LHCN-M2 (cell line): ENCODE results near the gene TMEM239. TPM values are rescaled to one million over a fixed set of nuclear protein-coding genes. Genes with fewer than 3 reads are reported as not detected.
A peak's percentile ranks its signal among the peaks of the same experiment; 100 is the strongest.

Experiments
- DNase-seq: peaks from one replicate; pipeline ENCODE4 v3.0.0-alpha.2; 2012; ENCODE audit warnings: low read depth
- total RNA-seq: library from RNA; depleted of rRNA; stranded (reverse); fragments of >200 nt; gene quantifications from 2 replicates; pipeline ENCODE4 v1.2.3, GENCODE V29; 2014; rRNA removed

TMEM239 gene
- total RNA-seq, 1 experiment from 2014 or later: not detected

- no peak for DNase-seq
Measured at GRCh38 chr20:2846698-2847097, 30.5 kb downstream of the TMEM239 start.

- DNase-seq: no peak
Measured at GRCh38 chr20:2847802-2848201, 31.6 kb downstream of the TMEM239 start.

GRCh38 chr20:2849529-2849928 lies 33.4 kb downstream of the TMEM239 start:
- DNase-seq: no peak

GRCh38 chr20:2851086-2851485 lies 34.9 kb downstream of the TMEM239 start:
- DNase-seq: no peak

- DNase-seq: no peak
Measured at GRCh38 chr20:2858591-2858990, 42.4 kb downstream of the TMEM239 start.

GRCh38 chr20:2859330-2860121 lies 43.4 kb downstream of the TMEM239 start:
- peak; percentile 78 for DNase-seq

- DNase-seq: no peak
Measured at GRCh38 chr20:2864626-2865025, 48.5 kb downstream of the TMEM239 start.

- DNase-seq: no peak
Measured at GRCh38 chr20:2865101-2865500, 48.9 kb downstream of the TMEM239 start.

GRCh38 chr20:2865630-2866029 lies 49.5 kb downstream of the TMEM239 start:
- no peak for DNase-seq

- DNase-seq: no peak
Measured at GRCh38 chr20:2866236-2866635, 50.1 kb downstream of the TMEM239 start.

GRCh38 chr20:2867081-2867864 lies 51.1 kb downstream of the TMEM239 start:
- no peak for DNase-seq

Other genes with a start within 250 kb of the TMEM239 start
- gene NOP56, start 163.7 kb upstream of the TMEM239 start, total RNA-seq: 185 and 204 TPM in 2 replicates
- 129 and 130 TPM in 2 replicates for gene IDH3B, start 152.1 kb upstream of the TMEM239 start, total RNA-seq
- gene EBF4, start 123.6 kb upstream of the TMEM239 start, total RNA-seq: 0.06 and 0.19 TPM in 2 replicates
- gene CPXM1, start 15.7 kb upstream of the TMEM239 start, total RNA-seq: not detected in 2 replicates
- gene C20orf141, start 1.4 kb upstream of the TMEM239 start, total RNA-seq: not detected in 2 replicates
- gene PCED1A, start 24.3 kb downstream of the TMEM239 start, total RNA-seq: 28.0 and 43.9 TPM in 2 replicates
- gene VPS16, start 24.4 kb downstream of the TMEM239 start, total RNA-seq: 36.1 and 41.8 TPM in 2 replicates
- 25.1 and 38.5 TPM in 2 replicates for gene PTPRA, start 57.1 kb downstream of the TMEM239 start, total RNA-seq
- not detected in 2 replicates for gene GNRH2, start 227.3 kb downstream of the TMEM239 start, total RNA-seq
- 58.4 and 66.9 TPM in 2 replicates for gene MRPS26, start 229.7 kb downstream of the TMEM239 start, total RNA-seq